H1 (cell line): ENCODE data around the gene CDH12. TPM values are rescaled to one million over a fixed set of nuclear protein-coding genes. Genes with fewer than 3 reads are reported as not detected.

Source experiments
- CTCF ChIA-PET: fragments of 300-600 bp; sonication (Branson Sonifier 250); formaldehyde crosslinking; loops from one replicate; lab custom pipeline; 2021; ENCODE audit not compliant: partially characterized antibody; lab: Charles Lee
- POLR2A ChIA-PET: fragments of 300-600 bp; sonication (Branson Sonifier 250); formaldehyde crosslinking; loops from one replicate; lab custom pipeline; 2021; ENCODE audit warnings: inconsistent platforms; ENCODE audit not compliant: partially characterized antibody; lab: Charles Lee
- DNase-seq, 2 experiments: peaks; one replicate each; pipeline versions ENCODE4 v3.0.0 to v3.0.0-alpha.2; 2010 to 2022; ENCODE audit warnings: low spot score in 2 of 2, low read depth in 1 of 2, mixed read lengths in 1 of 2
- FAIRE-seq: peaks from 2 replicates; lab custom pipeline; 2011; peaks lifted over from hg19 to GRCh38; lab: Jason Lieb, UNC
- H2AFZ ChIP-seq: 2 replicates; pipeline ENCODE4 v1.8.1; 2012; ENCODE audit warnings: low read length, inconsistent platforms
- H2AK5ac ChIP-seq: 2 replicates; pipeline ENCODE4 v1.6.1; 2013; ENCODE audit warnings: low read depth, low read length
- H2BK120ac ChIP-seq: replicated peaks from 2 replicates; pipeline ENCODE3; 2013; ENCODE audit warnings: low read depth, low read length, inconsistent platforms
- H2BK12ac ChIP-seq: 2 replicates; pipeline ENCODE4 v1.6.1; 2013; ENCODE audit warnings: low read depth, low read length
- H2BK15ac ChIP-seq: 2 replicates; pipeline ENCODE4 v1.6.1; 2013; ENCODE audit warnings: low read length
- H2BK20ac ChIP-seq: 2 replicates; pipeline ENCODE4 v1.6.1; 2013; ENCODE audit warnings: low read length
- H2BK5ac ChIP-seq: 2 replicates; pipeline ENCODE4 v1.6.1; 2013; ENCODE audit warnings: low read depth, low read length
- H3K14ac ChIP-seq: 2 replicates; pipeline ENCODE4 v1.6.1; 2013; ENCODE audit warnings: inconsistent platforms; ENCODE audit not compliant: insufficient read length
- H3K18ac ChIP-seq: 2 replicates; pipeline ENCODE4 v1.6.1; 2013; ENCODE audit warnings: low read length; ENCODE audit errors: extremely low read depth
- H3K23ac ChIP-seq: 2 replicates; pipeline ENCODE4 v1.6.1; 2013; ENCODE audit warnings: inconsistent platforms; ENCODE audit not compliant: insufficient read length
- H3K23me2 ChIP-seq: 2 replicates; pipeline ENCODE4 v1.6.1; 2013; ENCODE audit warnings: low read depth, low read length
- H3K27ac ChIP-seq: 2 replicates; pipeline ENCODE4 v1.6.1; 2011; ENCODE audit warnings: low read depth, low read length, inconsistent platforms
- H3K27me3 ChIP-seq, 4 experiments: replicated peaks in 1 of 4; 1 replicate in 1 of 4; 2 replicates in 3 of 4; pipeline versions ENCODE4 v1.6.1 to v1.8.1; 2011 to 2013; ENCODE audit warnings: low read length in 3 of 4, mild to moderate bottlenecking in 3 of 4, inconsistent platforms in 2 of 4, mixed read lengths in 2 of 4, moderate library complexity in 1 of 4; ENCODE audit not compliant: control insufficient read depth in 3 of 4, insufficient read depth in 3 of 4; ENCODE audit errors: extremely low read depth in 1 of 4
- H3K36me3 ChIP-seq, 4 experiments: 2 replicates each; pipeline versions ENCODE4 v1.6.1 to v1.8.1; 2011 to 2013; ENCODE audit warnings: mild to moderate bottlenecking in 4 of 4, low read length in 3 of 4, moderate library complexity in 2 of 4, control low read depth in 1 of 4, inconsistent platforms in 1 of 4; ENCODE audit not compliant: insufficient read depth in 4 of 4, control insufficient read depth in 2 of 4
- H3K4ac ChIP-seq: replicated peaks from 2 replicates; pipeline ENCODE3; 2013; ENCODE audit warnings: low read length, low read depth, mixed read lengths, inconsistent platforms; ENCODE audit not compliant: insufficient read length
- H3K4me1 ChIP-seq, 4 experiments: replicated peaks in 1 of 4; 1 replicate in 1 of 4; 2 replicates in 3 of 4; pipeline versions ENCODE4 v1.6.1 to v1.8.1; 2011 to 2013; ENCODE audit warnings: low read length in 3 of 4, inconsistent platforms in 2 of 4, mixed read lengths in 1 of 4; ENCODE audit not compliant: insufficient read depth in 4 of 4, control insufficient read depth in 3 of 4
- H3K4me2 ChIP-seq, 2 experiments: 2 replicates each; pipeline versions ENCODE4 v1.6.1 to v1.8.1; 2011 to 2013; ENCODE audit warnings: low read depth in 2 of 2, low read length in 2 of 2, control low read depth in 1 of 2, inconsistent platforms in 1 of 2, mild to moderate bottlenecking in 1 of 2; ENCODE audit not compliant: insufficient read depth in 1 of 2
- H3K4me3 ChIP-seq, 4 experiments: fragments of 200-600, 300-600 bp in 1 of 4; sonication (generic), shearing (Covaris generic), sonication (Bioruptor Twin) in 1 of 4; 2 replicates each; pipeline versions ENCODE4 v1.5.1 to v1.8.1; 2011 to 2016; ENCODE audit warnings: low read length in 4 of 4, low read depth in 3 of 4, control low read depth in 2 of 4, inconsistent platforms in 2 of 4, mild to moderate bottlenecking in 2 of 4, mixed read lengths in 1 of 4, moderate library complexity in 1 of 4; ENCODE audit not compliant: insufficient read depth in 2 of 4; ENCODE audit errors: extremely low read depth in 1 of 4
- H3K56ac ChIP-seq: replicated peaks from 2 replicates; pipeline ENCODE3; 2013; ENCODE audit warnings: low read depth, mild to moderate bottlenecking, mixed read lengths, low read length, inconsistent platforms; ENCODE audit not compliant: insufficient read length
- H3K79me1 ChIP-seq: 2 replicates; pipeline ENCODE4 v1.6.1; 2013; ENCODE audit warnings: low read depth, low read length, control low read depth
- H3K79me2 ChIP-seq, 2 experiments: 2 replicates each; pipeline versions ENCODE4 v1.6.1 to v1.8.1; 2012 to 2013; ENCODE audit warnings: low read length in 2 of 2, mild to moderate bottlenecking in 2 of 2, inconsistent platforms in 1 of 2; ENCODE audit not compliant: insufficient read depth in 2 of 2, control insufficient read depth in 1 of 2
- H3K9ac ChIP-seq, 4 experiments: replicated peaks in 1 of 4; 1 replicate in 1 of 4; 2 replicates in 3 of 4; pipeline versions ENCODE4 v1.6.1 to v1.8.1; 2011 to 2013; ENCODE audit warnings: low read depth in 3 of 4, low read length in 3 of 4, control low read depth in 2 of 4, mild to moderate bottlenecking in 2 of 4, moderate library complexity in 2 of 4, inconsistent platforms in 1 of 4; ENCODE audit errors: extremely low read depth in 1 of 4
- H3K9me3 ChIP-seq, 2 experiments: 2 replicates each; pipeline versions ENCODE4 v1.6.1 to v1.8.1; 2012 to 2013; ENCODE audit warnings: mild to moderate bottlenecking in 2 of 2, moderate library complexity in 2 of 2, control low read depth in 1 of 2, inconsistent platforms in 1 of 2, low read depth in 1 of 2, low read length in 1 of 2, mixed read lengths in 1 of 2; ENCODE audit not compliant: insufficient read depth in 2 of 2
- H4K20me1 ChIP-seq, 2 experiments: replicated peaks in 1 of 2; 2 replicates each; pipeline versions ENCODE3 to v1.8.1; 2011 to 2013; ENCODE audit warnings: inconsistent platforms in 2 of 2, low read length in 2 of 2, mild to moderate bottlenecking in 1 of 2; ENCODE audit not compliant: insufficient read depth in 2 of 2, control insufficient read depth in 1 of 2
- H4K5ac ChIP-seq: 2 replicates; pipeline ENCODE4 v1.6.1; 2013; ENCODE audit warnings: low read length, low read depth, mixed read lengths, inconsistent platforms; ENCODE audit not compliant: insufficient read length
- H4K8ac ChIP-seq: 2 replicates; pipeline ENCODE4 v1.8.0; 2013; ENCODE audit warnings: mild to moderate bottlenecking, moderate library complexity, low read length, inconsistent platforms; ENCODE audit not compliant: insufficient read depth; ENCODE audit errors: extremely low read depth
- H4K91ac ChIP-seq: replicated peaks from 2 replicates; pipeline ENCODE3; 2013; ENCODE audit warnings: low read length, mixed read lengths, inconsistent platforms; ENCODE audit not compliant: insufficient read length
- BACH1 ChIP-seq: IDR thresholded peaks from 2 replicates; pipeline ENCODE4 v1.6.1; 2012; ENCODE audit warnings: low read length, improper control_type of control experiment
- BRCA1 ChIP-seq: IDR thresholded peaks from 2 replicates; pipeline ENCODE4 v1.6.1; 2012; ENCODE audit warnings: low read depth, low read length, improper control_type of control experiment
- CREB1 ChIP-seq: IDR thresholded peaks from 2 replicates; pipeline ENCODE4 v1.6.1; 2012; ENCODE audit warnings: inconsistent platforms
- HDAC2 ChIP-seq, 2 experiments: fragments of 300-600 bp in 1 of 2; sonication (generic) in 1 of 2; IDR thresholded peaks; 2 replicates each; pipeline ENCODE4 v1.6.1; 2011 to 2012; ENCODE audit warnings: low read depth in 2 of 2, low read length in 2 of 2, mild to moderate bottlenecking in 2 of 2, moderate library complexity in 2 of 2, borderline replicate concordance in 1 of 2, inconsistent platforms in 1 of 2
- JUND ChIP-seq: IDR thresholded peaks from 2 replicates; pipeline ENCODE4 v1.6.1; 2011; ENCODE audit warnings: mild to moderate bottlenecking, improper control_type of control experiment, low read length
- POU5F1 ChIP-seq: IDR thresholded peaks from 2 replicates; pipeline ENCODE4 v1.6.1; 2011; ENCODE audit warnings: low read depth, mild to moderate bottlenecking, low read length, moderate library complexity
- RBBP5 ChIP-seq: IDR thresholded peaks from 2 replicates; pipeline ENCODE4 v1.7.1; 2012; ENCODE audit warnings: low read depth, mild to moderate bottlenecking, inconsistent platforms, low read length, moderate library complexity, borderline replicate concordance
- SIN3A ChIP-seq, 2 experiments: IDR thresholded peaks in 1 of 2; conservative IDR thresholded peaks in 1 of 2; 2 replicates each; pipeline ENCODE4 v1.6.1; 2011 to 2012; ENCODE audit warnings: low read length in 2 of 2, improper control_type of control experiment in 1 of 2, low read depth in 1 of 2, mild to moderate bottlenecking in 1 of 2
- SP2 ChIP-seq: IDR thresholded peaks from 2 replicates; pipeline ENCODE4 v1.6.1; 2012; ENCODE audit warnings: mild to moderate bottlenecking, low read length, inconsistent platforms
- TAF7 ChIP-seq: optimal IDR thresholded peaks from 2 replicates; pipeline ENCODE3; 2011; ENCODE audit warnings: low read depth, mild to moderate bottlenecking, inconsistent platforms, low read length, moderate library complexity, borderline replicate concordance
- TCF12 ChIP-seq: IDR thresholded peaks from 2 replicates; pipeline ENCODE4 v1.6.1; 2011; ENCODE audit warnings: low read depth, mild to moderate bottlenecking, low read length
- WGBS, 2 experiments: shearing (Covaris generic) in 1 of 2; methylation state at CpG; one replicate each; pipeline versions ENCODE4 v1.1.6 to v1.1.7; 2013 to 2015; ENCODE audit warnings: low lambda C conversion rate in 2 of 2, mixed read lengths in 2 of 2, inconsistent platforms in 1 of 2, low coverage in 1 of 2, missing lambda C conversion rate in 1 of 2; ENCODE audit not compliant: insufficient replicate concordance in 2 of 2, insufficient coverage in 1 of 2, insufficient read length in 1 of 2; ENCODE audit errors: extremely low coverage in 1 of 2, missing lambda C conversion rate in 1 of 2; 5-methylcytosine and 5-hydroxymethylcytosine counted together
- polyA plus RNA-seq, 7 experiments: library from polyadenylated mRNA; depleted of rRNA in 3 of 7; stranded (reverse) in 5 of 7; unstranded in 2 of 7; fragments of >200 nt in 5 of 7; fragments of 200-250 nt in 2 of 7; gene quantifications; 1 replicate in 5 of 7; 2 replicates in 1 of 7; 4 replicates in 1 of 7; pipeline versions ENCODE4 v1.2.1 to v1.2.3, GENCODE V29; 2011 to 2013; ENCODE audit warnings: missing spikeins in 2 of 7, mixed read lengths in 2 of 7
- total RNA-seq: library from RNA; stranded (reverse); fragmentation: NEBNext Ultra II Directional; extraction: Animal tissue kit (Norgen Biotek cat#: 25700); gene quantifications from 2 replicates; pipeline ENCODE4 v1.2.1, GENCODE V29; 2021

Gene CDH12
- total and polyA plus RNA-seq, 2 of the 8 experiments (the other 6 are each of a cell fraction or from before 2014, with no cell fraction given), result 0.03 TPM; not detected in 1

GRCh38 chr5:22643356-22643755 lies 209.8 kb downstream of the CDH12 start:
- H4K91ac ChIP-seq, result no peak overlapping the region
- H3K4me1 ChIP-seq, result no peaks in the 10 kb centered on the region
- no peaks in the 10 kb centered on the region for H3K79me1 ChIP-seq
- H3K79me2 ChIP-seq, result no peaks in the 10 kb centered on the region
- no peak overlapping the region for H4K5ac ChIP-seq
- no peak overlapping the region for H3K9ac ChIP-seq
- no peak overlapping the region for H3K27ac ChIP-seq
- H3K23me2 ChIP-seq, result no peaks in the 10 kb centered on the region
- FAIRE-seq (no peak), DNase-seq (no peak)
- 96% methylated on average over 2 of the region's 2 CpGs; no CpG with 5 or more reads in 1 of the 2 experiments for WGBS, 2 experiments
- H3K56ac ChIP-seq, result no peak overlapping the region
- H4K8ac ChIP-seq, result no peak overlapping the region
- H3K4ac ChIP-seq, result no peak overlapping the region
- no peak overlapping the region for H3K18ac ChIP-seq
- no peaks in the 10 kb centered on the region for H3K27me3 ChIP-seq
- H2BK20ac ChIP-seq, result no peak overlapping the region
- H3K23ac ChIP-seq, result no peak overlapping the region
- no peaks in the 10 kb centered on the region for H3K36me3 ChIP-seq
- TF ChIP-seq POU5F1 (no peak), HDAC2 (IDR thresholded peaks at IDR 0.05; ENCODE audit: borderline replicate concordance in 1 of 2, low read depth in 2 of 2, low read length in 2 of 2) (no peak), CREB1 (no peak), TCF12 (no peak), JUND (no peak), BRCA1 (no peak), TAF7 (no peak), BACH1 (no peak), RBBP5 (no peak), SP2 (no peak), SIN3A (conservative IDR thresholded peaks at IDR 0.05 in 1 of 2, IDR thresholded peaks at IDR 0.05 in 1 of 2; ENCODE audit: low read depth in 1 of 2, low read length in 2 of 2) (no peak)
- H2BK12ac ChIP-seq, result no peak overlapping the region
- no peak overlapping the region for H2BK120ac ChIP-seq
- H2AK5ac ChIP-seq, result no peak overlapping the region
- no peak overlapping the region for H2BK5ac ChIP-seq
- CTCF ChIA-PET, result no interaction called here
- no peak overlapping the region for H3K4me3 ChIP-seq
- no peaks in the 10 kb centered on the region for H3K9me3 ChIP-seq
- H3K14ac ChIP-seq, result no peak overlapping the region
- no peaks in the 10 kb centered on the region for H4K20me1 ChIP-seq
- no peak overlapping the region for H2AFZ ChIP-seq
- H3K4me2 ChIP-seq, result no peak overlapping the region
- no peak overlapping the region for H2BK15ac ChIP-seq
- POLR2A ChIA-PET, result no interaction called here
